SU-DHL-6 (cell line): ENCODE results near the gene PRKCE.

ENCODE experiments used
- EZH2phosphoT487 ChIP-seq: fragments of 200-600 bp; sonication (generic), shearing (Covaris generic); conservative IDR thresholded peaks from 2 replicates; pipeline ENCODE4 v1.6.1; 2018; ENCODE audit warnings: mild to moderate bottlenecking, antibody characterized with exemption, low read length, moderate library complexity, mixed read lengths
- TF ChIP-seq, protein P1 (sequence below): fragments of 200-600 bp; sonication (generic); IDR thresholded peaks from one replicate; pipeline ENCODE4 v1.5.1; 2017; ENCODE audit warnings: antibody characterized with exemption, mild to moderate bottlenecking, low read length, moderate library complexity; ENCODE audit not compliant: insufficient read depth, poor library complexity, severe bottlenecking

- TF ChIP-seq EZH2phosphoT487: no peak
- TF ChIP-seq, protein P1, sequence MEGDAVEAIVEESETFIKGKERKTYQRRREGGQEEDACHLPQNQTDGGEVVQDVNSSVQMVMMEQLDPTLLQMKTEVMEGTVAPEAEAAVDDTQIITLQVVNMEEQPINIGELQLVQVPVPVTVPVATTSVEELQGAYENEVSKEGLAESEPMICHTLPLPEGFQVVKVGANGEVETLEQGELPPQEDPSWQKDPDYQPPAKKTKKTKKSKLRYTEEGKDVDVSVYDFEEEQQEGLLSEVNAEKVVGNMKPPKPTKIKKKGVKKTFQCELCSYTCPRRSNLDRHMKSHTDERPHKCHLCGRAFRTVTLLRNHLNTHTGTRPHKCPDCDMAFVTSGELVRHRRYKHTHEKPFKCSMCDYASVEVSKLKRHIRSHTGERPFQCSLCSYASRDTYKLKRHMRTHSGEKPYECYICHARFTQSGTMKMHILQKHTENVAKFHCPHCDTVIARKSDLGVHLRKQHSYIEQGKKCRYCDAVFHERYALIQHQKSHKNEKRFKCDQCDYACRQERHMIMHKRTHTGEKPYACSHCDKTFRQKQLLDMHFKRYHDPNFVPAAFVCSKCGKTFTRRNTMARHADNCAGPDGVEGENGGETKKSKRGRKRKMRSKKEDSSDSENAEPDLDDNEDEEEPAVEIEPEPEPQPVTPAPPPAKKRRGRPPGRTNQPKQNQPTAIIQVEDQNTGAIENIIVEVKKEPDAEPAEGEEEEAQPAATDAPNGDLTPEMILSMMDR: no peak
These were observed 93.8 kb downstream of the PRKCE start for GRCh38 chr2:45745231-45745630.
